ENCODE results near the gene STOML3.
"Not testable (repeated sequence)": the region's sequence is repeated elsewhere in the genome, so short reads cannot be mapped to it uniquely, and the experiment has no call there.

STOML3 gene

GRCh38 chr13:39016087-39016486 lies 25.5 kb upstream of the STOML3 start:
- H3K9me3 ChIP-seq (ENCODE audit: low read length): no peaks in the 10 kb centered on the region
- H3K9me2 ChIP-seq (ENCODE audit: low read depth, low read length): no peaks in the 10 kb centered on the region
- no peaks in the 10 kb centered on the region for H3F3A ChIP-seq (ENCODE audit: insufficient read depth, low read length)
- TF ChIP-seq EZH2 (IDR thresholded peaks at IDR 0.05; ENCODE audit: borderline replicate concordance, low read length): no peak
- no peak for TF ChIP-seq CTCF (IDR thresholded peaks at IDR 0.05; ENCODE audit: low read length)
- H3K27ac ChIP-seq (ENCODE audit: low read depth, low read length, poor library complexity, severe bottlenecking): no peak overlapping the region
- H3K4me1 ChIP-seq (ENCODE audit: insufficient read depth, low read length, severe bottlenecking): no peaks in the 10 kb centered on the region
- no peak overlapping the region for H3K9ac ChIP-seq (ENCODE audit: low read length)
- H3K79me2 ChIP-seq (ENCODE audit: insufficient read depth, low read length): no peaks in the 10 kb centered on the region
- no peaks in the 10 kb centered on the region for H3K27me3 ChIP-seq (ENCODE audit: insufficient read depth, low read length)
- peaks cover 71% of the 10 kb centered on the region for H3K36me3 ChIP-seq (ENCODE audit: insufficient read depth, low read length)
- H2AFZ ChIP-seq (ENCODE audit: low read length): no peak overlapping the region
- H3K4me3 ChIP-seq (ENCODE audit: low read depth, low read length, poor library complexity, severe bottlenecking): no peak overlapping the region
- no peak overlapping the region for H3K4me2 ChIP-seq (ENCODE audit: low read length)
- H4K20me1 ChIP-seq (ENCODE audit: insufficient read depth, low read length): no peaks in the 10 kb centered on the region

GRCh38 chr13:39013462-39013861 lies 22.8 kb upstream of the STOML3 start:
- Histone ChIP-seq H3K4me3 (ENCODE audit: low read depth, low read length, poor library complexity, severe bottlenecking) (no peak overlapping the region), H3K4me2 (ENCODE audit: low read length) (no peak overlapping the region), H3K4me1 (ENCODE audit: insufficient read depth, low read length, severe bottlenecking) (no peaks in the 10 kb centered on the region), H3K27ac (ENCODE audit: low read depth, low read length, poor library complexity, severe bottlenecking) (no peak overlapping the region), H3K27me3 (ENCODE audit: insufficient read depth, low read length) (no peaks in the 10 kb centered on the region), H2AFZ (ENCODE audit: low read length) (no peak overlapping the region), H4K20me1 (ENCODE audit: insufficient read depth, low read length) (no peaks in the 10 kb centered on the region), H3K9me2 (ENCODE audit: low read depth, low read length) (no peaks in the 10 kb centered on the region), H3K9ac (ENCODE audit: low read length) (no peak overlapping the region), H3K79me2 (ENCODE audit: insufficient read depth, low read length) (no peaks in the 10 kb centered on the region), H3F3A (ENCODE audit: insufficient read depth, low read length) (no peaks in the 10 kb centered on the region), H3K36me3 (ENCODE audit: insufficient read depth, low read length) (peaks cover 85% of the 10 kb centered on the region), H3K9me3 (ENCODE audit: low read length) (no peaks in the 10 kb centered on the region)
- no peak for TF ChIP-seq EZH2 (IDR thresholded peaks at IDR 0.05; ENCODE audit: borderline replicate concordance, low read length)
- TF ChIP-seq CTCF (IDR thresholded peaks at IDR 0.05; ENCODE audit: low read length): no peak

GRCh38 chr13:39012608-39013007 lies 22.0 kb upstream of the STOML3 start:
- Histone ChIP-seq H3K9me3 (ENCODE audit: low read length) (no peaks in the 10 kb centered on the region), H3K36me3 (ENCODE audit: insufficient read depth, low read length) (peaks cover 79% of the 10 kb centered on the region), H3K27ac (ENCODE audit: low read depth, low read length, poor library complexity, severe bottlenecking) (no peak overlapping the region), H3K4me1 (ENCODE audit: insufficient read depth, low read length, severe bottlenecking) (no peaks in the 10 kb centered on the region), H3K4me2 (ENCODE audit: low read length) (no peak overlapping the region), H3K27me3 (ENCODE audit: insufficient read depth, low read length) (no peaks in the 10 kb centered on the region), H3K4me3 (ENCODE audit: low read depth, low read length, poor library complexity, severe bottlenecking) (no peak overlapping the region), H3K9me2 (ENCODE audit: low read depth, low read length) (no peaks in the 10 kb centered on the region), H3F3A (ENCODE audit: insufficient read depth, low read length) (no peaks in the 10 kb centered on the region), H2AFZ (ENCODE audit: low read length) (no peak overlapping the region), H4K20me1 (ENCODE audit: insufficient read depth, low read length) (no peaks in the 10 kb centered on the region), H3K9ac (ENCODE audit: low read length) (no peak overlapping the region), H3K79me2 (ENCODE audit: insufficient read depth, low read length) (no peaks in the 10 kb centered on the region)
- TF ChIP-seq CTCF (IDR thresholded peaks at IDR 0.05; ENCODE audit: low read length): peak; percentile 26; the same call in 1 of the 2 replicates
- TF ChIP-seq EZH2 (IDR thresholded peaks at IDR 0.05; ENCODE audit: borderline replicate concordance, low read length): no peak

GRCh38 chr13:39006371-39007111 lies 15.9 kb upstream of the STOML3 start:
- not testable (repeated sequence) for H3K4me2 ChIP-seq (ENCODE audit: low read length); H3K27ac ChIP-seq (ENCODE audit: low read depth, low read length, poor library complexity, severe bottlenecking); H3K27me3 ChIP-seq (ENCODE audit: insufficient read depth, low read length); H3K4me1 ChIP-seq (ENCODE audit: insufficient read depth, low read length, severe bottlenecking); H3K79me2 ChIP-seq (ENCODE audit: insufficient read depth, low read length); H2AFZ ChIP-seq (ENCODE audit: low read length); H3K9ac ChIP-seq (ENCODE audit: low read length); H3K9me2 ChIP-seq (ENCODE audit: low read depth, low read length); H3K9me3 ChIP-seq (ENCODE audit: low read length); H4K20me1 ChIP-seq (ENCODE audit: insufficient read depth, low read length); H3F3A ChIP-seq (ENCODE audit: insufficient read depth, low read length); H3K4me3 ChIP-seq (ENCODE audit: low read depth, low read length, poor library complexity, severe bottlenecking)
- peaks cover 25% of the 10 kb centered on the region for H3K36me3 ChIP-seq (ENCODE audit: insufficient read depth, low read length)

All from OCI-LY1 (cell line).